ENCODE data around the gene KCNN2. TPM values are rescaled to one million over a fixed set of nuclear protein-coding genes. Genes with fewer than 3 reads are reported as not detected.

The KCNN2 gene
- total RNA-seq, 1 experiment from 2014 or later: 0.27 TPM

DNA sequence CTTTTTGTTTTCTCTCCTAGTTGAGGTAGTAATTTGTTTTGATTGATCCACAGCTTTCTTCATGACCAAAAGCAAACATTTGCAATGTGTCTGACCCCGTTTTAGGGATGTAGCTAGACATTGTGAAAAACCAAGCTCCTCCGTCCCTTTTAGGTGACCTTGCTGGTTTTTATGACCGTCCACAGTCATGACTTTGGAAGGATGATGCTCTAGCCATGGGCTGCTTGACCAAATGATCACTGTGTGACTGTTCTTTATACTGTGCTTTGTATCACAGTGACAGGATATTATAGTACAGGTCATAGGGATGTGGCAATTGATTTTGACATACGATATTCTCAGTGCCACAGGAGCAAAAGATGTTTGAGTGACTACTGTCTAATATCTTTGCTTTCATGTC, 54.4 kb downstream of the KCNN2 start:
- H3K4me1 Mint-ChIP-seq (ENCODE audit: low read depth, unreplicated experiment): no peaks in the 10 kb centered on the region
- CTCF ChIA-PET: no interaction called here
- no peak overlapping the region for H3K4me3 Mint-ChIP-seq (ENCODE audit: unreplicated experiment)
- H3K36me3 Mint-ChIP-seq (ENCODE audit: insufficient read depth, unreplicated experiment): no peaks in the 10 kb centered on the region
- intact Hi-C loops (cut with micrococcal nuclease; ENCODE audit: unreplicated experiment): no loop called here
- H3K4me1 ChIP-seq: no peaks in the 10 kb centered on the region
- peaks cover 4% of the 10 kb centered on the region for H3K27me3 Mint-ChIP-seq (ENCODE audit: insufficient read depth, unreplicated experiment)
- POLR2A ChIA-PET: no interaction called here
- no TSS peak for BruUV-seq (replicated peaks)
- TF ChIP-seq CTCF (IDR thresholded peaks at IDR 0.05; ENCODE audit: insufficient read depth in 1 of 2, low read depth in 1 of 2, low read length in 1 of 2, severe bottlenecking in 1 of 2, unreplicated experiment in 1 of 2): no peak
- H3K27ac Mint-ChIP-seq (ENCODE audit: unreplicated experiment): no peak overlapping the region
- H3K27me3 ChIP-seq (replicated peaks; ENCODE audit: control insufficient read depth, insufficient read depth, low read length): no peaks in the 10 kb centered on the region
- H3K36me3 ChIP-seq (ENCODE audit: control insufficient read depth, insufficient read depth, low read length): no peaks in the 10 kb centered on the region
- H3K9me3 Mint-ChIP-seq (ENCODE audit: unreplicated experiment): no peaks in the 10 kb centered on the region
- DNase-seq: no peak
- H3K9me3 ChIP-seq: no peaks in the 10 kb centered on the region
- no peak overlapping the region for H3K4me3 ChIP-seq (ENCODE audit: low read depth, low read length)

DNA sequence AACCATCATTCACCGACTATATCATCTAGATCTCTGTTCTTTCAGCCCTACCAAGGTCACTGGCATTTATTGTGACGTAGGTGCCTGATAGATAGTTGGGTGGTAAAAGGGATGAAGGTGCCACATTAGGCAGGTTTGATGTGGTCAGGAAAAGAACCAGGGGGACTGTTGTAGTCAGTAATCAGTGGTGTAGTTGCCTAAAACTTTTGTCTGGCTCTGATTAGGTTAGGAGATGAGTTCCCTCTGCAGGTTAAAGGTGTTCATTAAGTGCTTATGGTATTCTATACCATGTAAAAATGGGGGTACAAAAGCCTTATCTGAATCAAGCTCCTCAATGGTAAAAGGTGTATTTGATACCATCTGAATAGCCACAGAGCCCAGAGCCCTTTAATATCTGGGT, 55.6 kb downstream of the KCNN2 start:
- H3K4me1 Mint-ChIP-seq (ENCODE audit: low read depth, unreplicated experiment): no peaks in the 10 kb centered on the region
- DNase-seq: no peak
- Histone ChIP-seq H3K4me3 (ENCODE audit: low read depth, low read length) (no peak overlapping the region), H3K36me3 (ENCODE audit: control insufficient read depth, insufficient read depth, low read length) (no peaks in the 10 kb centered on the region), H3K27me3 (replicated peaks; ENCODE audit: control insufficient read depth, insufficient read depth, low read length) (no peaks in the 10 kb centered on the region), H3K4me1 (no peaks in the 10 kb centered on the region), H3K9me3 (no peaks in the 10 kb centered on the region)
- intact Hi-C loops (cut with micrococcal nuclease; ENCODE audit: unreplicated experiment): no loop called here
- peaks cover 9% of the 10 kb centered on the region for H3K27me3 Mint-ChIP-seq (ENCODE audit: insufficient read depth, unreplicated experiment)
- no TSS peak for BruUV-seq (replicated peaks)
- no peaks in the 10 kb centered on the region for H3K36me3 Mint-ChIP-seq (ENCODE audit: insufficient read depth, unreplicated experiment)
- H3K9me3 Mint-ChIP-seq (ENCODE audit: unreplicated experiment): no peaks in the 10 kb centered on the region
- CTCF ChIA-PET: no interaction called here
- POLR2A ChIA-PET: no interaction called here
- no peak overlapping the region for H3K4me3 Mint-ChIP-seq (ENCODE audit: unreplicated experiment)
- TF ChIP-seq CTCF (IDR thresholded peaks at IDR 0.05; ENCODE audit: insufficient read depth in 1 of 2, low read depth in 1 of 2, low read length in 1 of 2, severe bottlenecking in 1 of 2, unreplicated experiment in 1 of 2): no peak
- H3K27ac Mint-ChIP-seq (ENCODE audit: unreplicated experiment): no peak overlapping the region

- ChIA-PET CTCF (no interaction called here), POLR2A (no interaction called here)
- Mint-ChIP-seq H3K27me3 (ENCODE audit: insufficient read depth, unreplicated experiment) (peaks cover 9% of the 10 kb centered on the region), H3K9me3 (ENCODE audit: unreplicated experiment) (no peaks in the 10 kb centered on the region), H3K4me1 (ENCODE audit: low read depth, unreplicated experiment) (no peaks in the 10 kb centered on the region), H3K27ac (ENCODE audit: unreplicated experiment) (no peak overlapping the region), H3K36me3 (ENCODE audit: insufficient read depth, unreplicated experiment) (no peaks in the 10 kb centered on the region), H3K4me3 (ENCODE audit: unreplicated experiment) (no peak overlapping the region)
- H3K4me1 ChIP-seq: no peaks in the 10 kb centered on the region
- TF ChIP-seq CTCF (IDR thresholded peaks at IDR 0.05; ENCODE audit: insufficient read depth in 1 of 2, low read depth in 1 of 2, low read length in 1 of 2, severe bottlenecking in 1 of 2, unreplicated experiment in 1 of 2): no peak
- intact Hi-C loops (cut with micrococcal nuclease; ENCODE audit: unreplicated experiment): no loop called here
- H3K9me3 ChIP-seq: no peaks in the 10 kb centered on the region
- H3K27me3 ChIP-seq (replicated peaks; ENCODE audit: control insufficient read depth, insufficient read depth, low read length): no peaks in the 10 kb centered on the region
- H3K4me3 ChIP-seq (ENCODE audit: low read depth, low read length): no peak overlapping the region
- H3K36me3 ChIP-seq (ENCODE audit: control insufficient read depth, insufficient read depth, low read length): no peaks in the 10 kb centered on the region
- no TSS peak for BruUV-seq (replicated peaks)
- no peak for DNase-seq
Observed at GRCh38 chr5:114418176-114419066, 56.6 kb downstream of the KCNN2 start.

Measured in Caco-2 (cell line).